Choroid plexus epithelial cell (primary cell): ENCODE measurements around the gene ATP6V1F.

Source experiments
- DNase-seq: peaks from one replicate; pipeline ENCODE4 v3.0.0-alpha.2; 2010; ENCODE audit warnings: low read depth
- H3K4me3 ChIP-seq: 2 replicates; pipeline ENCODE4 v1.5.1; 2011; ENCODE audit warnings: low read depth, mild to moderate bottlenecking, control low read depth, low read length, moderate library complexity
- CTCF ChIP-seq: conservative IDR thresholded peaks from 2 replicates; pipeline ENCODE4 v1.5.1; 2011; ENCODE audit warnings: low read depth, mild to moderate bottlenecking, control low read depth, inconsistent platforms, low read length, moderate library complexity

The ATP6V1F gene

DNA sequence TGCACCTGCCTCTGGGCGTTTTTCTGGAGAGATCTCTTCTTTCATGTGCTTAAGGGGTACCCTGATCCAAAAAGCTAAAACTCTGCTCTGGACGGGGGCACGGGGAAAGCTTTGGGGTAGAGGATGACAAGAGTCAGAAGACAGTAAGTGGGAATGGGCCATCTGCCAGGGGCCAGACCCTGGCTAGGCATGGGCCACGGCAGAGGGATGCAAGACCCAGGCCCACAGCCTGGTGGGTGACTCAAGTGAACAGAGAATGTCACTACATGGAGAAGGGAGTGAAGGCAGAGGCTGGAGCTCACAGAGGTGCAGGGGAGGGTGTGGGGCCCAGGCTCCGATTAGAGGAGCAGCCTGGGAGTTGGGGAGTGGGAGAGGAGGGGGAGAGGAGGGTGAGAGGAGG lies 17.2 kb upstream of the ATP6V1F start:
- TF ChIP-seq CTCF: no peak
- no peak overlapping the region for H3K4me3 ChIP-seq
- DNase-seq: no peak

DNA sequence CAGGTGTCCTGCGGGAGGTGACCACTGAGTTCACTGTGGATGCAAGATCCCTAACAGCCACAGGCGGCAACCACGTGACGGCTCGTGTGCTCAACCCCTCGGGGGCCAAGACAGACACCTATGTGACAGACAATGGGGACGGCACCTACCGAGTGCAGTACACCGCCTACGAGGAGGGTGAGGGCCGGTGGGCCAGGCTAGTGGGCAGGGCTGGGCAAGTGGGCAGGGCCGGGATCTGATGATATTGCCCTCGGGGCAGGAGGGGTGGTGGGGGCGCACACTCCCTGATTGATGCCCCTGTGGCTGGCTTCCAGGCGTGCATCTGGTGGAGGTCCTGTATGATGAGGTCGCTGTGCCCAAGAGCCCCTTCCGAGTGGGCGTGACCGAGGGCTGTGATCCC lies 16.7 kb upstream of the ATP6V1F start:
- DNase-seq: no peak
- no peak for TF ChIP-seq CTCF
- no peak overlapping the region for H3K4me3 ChIP-seq

DNA sequence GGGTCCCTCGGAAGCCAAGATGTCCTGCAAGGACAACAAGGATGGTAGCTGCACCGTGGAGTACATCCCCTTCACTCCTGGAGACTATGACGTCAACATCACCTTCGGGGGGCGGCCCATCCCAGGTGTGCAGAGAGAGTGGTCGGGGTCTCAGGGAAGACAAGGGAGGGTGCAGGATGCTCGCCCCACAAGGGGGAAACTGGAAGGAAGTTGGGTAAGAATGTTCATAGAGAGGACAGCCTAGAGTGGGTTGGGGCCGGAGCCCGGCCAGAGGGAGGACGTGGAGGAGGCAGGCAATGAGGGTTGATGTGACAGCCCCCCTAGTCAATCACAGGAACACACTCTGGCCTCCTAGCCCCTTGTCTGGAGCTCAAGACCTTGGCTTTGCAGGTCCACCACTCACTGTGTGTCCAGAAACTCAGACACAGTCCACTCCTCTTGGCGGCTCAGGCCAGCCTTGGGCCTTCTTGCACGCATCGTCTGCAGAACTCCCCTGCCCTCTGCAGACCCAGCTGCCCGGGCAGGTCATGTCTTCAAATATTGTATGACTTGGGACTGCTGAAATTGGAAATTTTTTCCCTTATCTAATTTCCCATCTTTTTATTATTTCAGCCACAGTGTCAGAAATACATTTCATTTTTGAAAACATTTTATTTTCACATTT lies 15.7 kb upstream of the ATP6V1F start:
- H3K4me3 ChIP-seq: no peak overlapping the region
- TF ChIP-seq CTCF: no peak

DNA sequence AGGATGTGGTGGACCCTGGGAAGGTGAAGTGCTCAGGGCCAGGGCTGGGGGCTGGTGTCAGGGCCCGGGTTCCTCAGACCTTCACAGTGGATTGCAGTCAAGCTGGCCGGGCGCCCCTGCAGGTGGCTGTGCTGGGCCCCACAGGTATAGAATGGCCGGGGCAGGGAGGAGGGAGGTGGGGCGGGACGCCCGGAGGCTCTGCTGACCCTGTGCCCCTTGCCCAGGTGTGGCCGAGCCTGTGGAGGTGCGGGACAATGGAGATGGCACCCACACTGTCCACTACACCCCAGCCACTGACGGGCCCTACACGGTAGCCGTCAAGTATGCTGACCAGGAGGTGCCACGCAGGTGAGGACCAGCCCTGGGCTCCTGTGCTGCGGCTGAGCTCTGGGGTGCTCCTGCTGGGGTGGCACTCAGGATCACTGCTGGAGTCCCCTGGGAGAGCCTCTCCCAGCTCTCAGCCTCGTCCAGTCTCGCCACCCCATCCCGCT lies 14.9 kb upstream of the ATP6V1F start:
- no peak for TF ChIP-seq CTCF
- no peak for DNase-seq
- no peak overlapping the region for H3K4me3 ChIP-seq

More for the DNA sequence above, 15.7 kb upstream of the ATP6V1F start:
- no peak for DNase-seq

GRCh38 chr7:128848289-128849155 lies 14.1 kb upstream of the ATP6V1F start:
- H3K4me3 ChIP-seq: no peak overlapping the region
- TF ChIP-seq CTCF: no peak
- no peak for DNase-seq

GRCh38 chr7:128849156-128849515 lies 13.5 kb upstream of the ATP6V1F start:
- TF ChIP-seq CTCF: no peak
- DNase-seq: no peak
- H3K4me3 ChIP-seq: no peak overlapping the region
